Psoas muscle (tissue), 8 donors: ENCODE measurements around the gene CILP2. TPM values are rescaled to one million over a fixed set of nuclear protein-coding genes. Genes with fewer than 3 reads are reported as not detected.

Experiments used
- ATAC-seq, 4 donors: fragments of 200-7000 bp; cut with Tn5 transposase; one replicate each; pipeline ENCODE4 v1.9.1; 2020; ENCODE audit warnings: moderate library complexity in 3 of 4, mild to moderate bottlenecking in 2 of 4
- DNase-seq, 2 donors: peaks; one replicate each; pipeline ENCODE4 v3.0.0-alpha.2; 2020
- H3K27ac ChIP-seq: fragments of 200-600 bp; one replicate; pipeline ENCODE4 v1.8.0; 2022
- H3K27me3 ChIP-seq, 3 donors: fragments of 200-600 bp in 1 of 3; one replicate each; pipeline versions ENCODE4 v1.6.1 to v1.8.0; 2013 to 2022; ENCODE audit warnings: low read length in 2 of 3, mild to moderate bottlenecking in 2 of 3, moderate library complexity in 1 of 3; ENCODE audit not compliant: insufficient read depth in 3 of 3
- H3K36me3 ChIP-seq, 2 donors: fragments of 200-600 bp in 1 of 2; one replicate each; pipeline versions ENCODE4 v1.6.1 to v1.8.0; 2013 to 2022; ENCODE audit warnings: low read depth in 1 of 2, mild to moderate bottlenecking in 1 of 2, moderate library complexity in 1 of 2; ENCODE audit not compliant: insufficient read depth in 1 of 2
- H3K4me1 ChIP-seq: fragments of 200-600 bp; one replicate; pipeline ENCODE4 v1.8.0; 2022
- H3K4me3 ChIP-seq: fragments of 200-600 bp; one replicate; pipeline ENCODE4 v1.8.0; 2022; ENCODE audit warnings: mild to moderate bottlenecking
- H3K9me3 ChIP-seq: fragments of 200-600 bp; one replicate; pipeline ENCODE4 v1.8.0; 2022
- WGBS, 3 donors: extraction: QIAGEN DNeasy Blood & Tissue Kit; methylation state at CpG; one replicate each; pipeline versions ENCODE4 v1.1.6 to v1.1.7; 2013; 5-methylcytosine and 5-hydroxymethylcytosine counted together
- intact Hi-C, 2 donors: fragments of 100-400 bp; cut with DNase I; formaldehyde crosslinking; loops; one replicate each; pipeline versions ENCODE4 v1.11.0 to v1.14.2; 2022
- polyA plus RNA-seq, 3 donors: library from polyadenylated mRNA; stranded (reverse); fragments of 200-250 nt; gene quantifications; one replicate each; pipeline ENCODE4 v1.2.3, GENCODE V29; 2013
- total RNA-seq, 4 donors: library from RNA; stranded (reverse); fragmentation: NEBNext Ultra II Directional in 2 of 4; extraction: Animal tissue kit (Norgen Biotek cat#: 25700) in 2 of 4; gene quantifications; one replicate each; pipeline versions ENCODE4 v1.2.1 to v1.2.4, GENCODE V29; 2021 to 2023
- TF ChIP-seq, protein P1 (sequence below): fragments of 200-600 bp; IDR thresholded peaks from one replicate; pipeline ENCODE4 v1.8.0; 2022; ENCODE audit warnings: antibody characterized with exemption
- donor health status: healthy with polysubstance abuse.
- donor health status: DM: no; HTN: no; CAD: no; lungs with moderate emphysema.
- donor health status: Bipolar disorder and iron deficiency.
- donor health status: healthy.
- donor health status: DM: yes; HTN: yes; CAD: no.
- donor health status: DM: no; HTN: no; CAD: no.
- donor health status: DM: no; HTN: no; CAD: no.
- donor health status: DM: yes; HTN: yes; CAD: no.

CILP2 gene
- total and polyA plus RNA-seq, 7 donors, result 0.03 TPM; not detected in 6

DNA sequence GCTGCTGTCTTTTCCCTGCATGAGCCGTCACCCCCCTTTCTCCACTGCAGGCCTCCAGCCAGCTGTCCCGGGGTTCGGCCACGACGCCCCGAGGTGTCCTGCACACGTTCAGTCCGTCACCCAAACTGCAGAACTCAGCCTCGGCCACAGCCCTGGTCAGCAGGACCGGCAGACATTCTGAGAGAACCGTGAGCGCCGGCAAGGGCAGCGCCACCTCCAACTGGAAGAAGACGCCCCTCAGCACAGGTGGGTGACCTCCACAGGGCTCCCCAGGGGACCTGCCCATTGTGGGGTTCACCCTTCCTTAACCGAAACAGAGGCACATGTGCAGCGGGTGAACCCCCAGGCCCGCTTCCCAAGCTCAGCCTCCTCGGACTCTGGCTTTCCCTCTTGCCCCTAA is 35.8 kb upstream of the CILP2 start:
- H3K4me1 ChIP-seq, result no peaks in the 10 kb centered on the region
- intact Hi-C loops, result no loop called here
- H3K27ac ChIP-seq, result no peak overlapping the region
- no peak overlapping the region for H3K4me3 ChIP-seq
- no peaks in the 10 kb centered on the region for H3K27me3 ChIP-seq
- H3K36me3 ChIP-seq, result peaks cover 14 to 96% of the 10 kb centered on the region in 2 donors
- TF ChIP-seq, protein P1, sequence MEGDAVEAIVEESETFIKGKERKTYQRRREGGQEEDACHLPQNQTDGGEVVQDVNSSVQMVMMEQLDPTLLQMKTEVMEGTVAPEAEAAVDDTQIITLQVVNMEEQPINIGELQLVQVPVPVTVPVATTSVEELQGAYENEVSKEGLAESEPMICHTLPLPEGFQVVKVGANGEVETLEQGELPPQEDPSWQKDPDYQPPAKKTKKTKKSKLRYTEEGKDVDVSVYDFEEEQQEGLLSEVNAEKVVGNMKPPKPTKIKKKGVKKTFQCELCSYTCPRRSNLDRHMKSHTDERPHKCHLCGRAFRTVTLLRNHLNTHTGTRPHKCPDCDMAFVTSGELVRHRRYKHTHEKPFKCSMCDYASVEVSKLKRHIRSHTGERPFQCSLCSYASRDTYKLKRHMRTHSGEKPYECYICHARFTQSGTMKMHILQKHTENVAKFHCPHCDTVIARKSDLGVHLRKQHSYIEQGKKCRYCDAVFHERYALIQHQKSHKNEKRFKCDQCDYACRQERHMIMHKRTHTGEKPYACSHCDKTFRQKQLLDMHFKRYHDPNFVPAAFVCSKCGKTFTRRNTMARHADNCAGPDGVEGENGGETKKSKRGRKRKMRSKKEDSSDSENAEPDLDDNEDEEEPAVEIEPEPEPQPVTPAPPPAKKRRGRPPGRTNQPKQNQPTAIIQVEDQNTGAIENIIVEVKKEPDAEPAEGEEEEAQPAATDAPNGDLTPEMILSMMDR, result no peak
- DNase-seq (no peak), ATAC-seq (no peak)
- no peaks in the 10 kb centered on the region for H3K9me3 ChIP-seq
- WGBS, 3 donors, result 94 to 95% (median 95%) methylated on average over 19 of the region's 19 CpGs

DNA sequence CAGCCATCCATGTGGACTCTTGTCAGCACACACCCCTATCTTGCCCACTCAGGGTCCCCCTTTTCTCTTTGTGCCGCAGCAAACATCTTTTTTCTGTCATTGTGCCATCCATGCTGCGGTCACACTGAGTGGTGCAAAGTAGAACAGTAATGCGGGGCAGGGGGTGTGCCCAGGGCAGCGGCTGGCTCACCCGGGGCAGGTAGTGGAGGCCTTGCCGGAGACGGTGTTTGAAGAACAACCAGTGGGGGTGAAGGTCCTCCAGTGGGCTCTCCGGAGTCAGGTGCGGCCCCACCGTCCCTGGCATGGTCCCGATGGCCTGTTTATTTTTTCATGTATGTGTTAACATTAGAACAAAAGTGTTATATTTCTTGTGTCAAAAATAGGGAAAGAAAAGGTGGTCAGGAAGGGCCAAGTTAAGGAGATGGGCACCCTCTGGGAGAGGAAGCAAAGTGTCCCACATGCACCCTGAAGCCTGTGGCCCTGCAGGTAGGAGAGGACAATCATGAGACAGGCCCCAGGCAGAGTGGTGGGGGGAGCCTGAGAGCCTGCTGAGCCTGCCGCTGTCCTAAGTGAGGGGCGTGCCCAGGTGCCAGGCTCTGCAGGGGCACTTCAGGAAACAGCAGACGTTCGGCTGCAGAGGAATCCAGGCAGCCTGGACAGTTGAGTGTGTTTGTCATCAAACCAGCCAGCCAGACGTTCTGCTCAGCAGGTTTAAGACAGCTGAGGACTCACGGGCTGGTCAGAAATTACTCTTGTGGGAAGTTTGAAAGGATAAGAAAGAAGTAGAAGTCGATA is 35.1 kb upstream of the CILP2 start:
- no peaks in the 10 kb centered on the region for H3K4me1 ChIP-seq
- no peak overlapping the region for H3K4me3 ChIP-seq
- intact Hi-C loops, result no loop called here
- TF ChIP-seq, protein P1, result no peak
- H3K9me3 ChIP-seq, result no peaks in the 10 kb centered on the region
- WGBS, 3 donors, result 84 to 86% (median 85%) methylated on average over 18 of the region's 18 CpGs
- DNase-seq (no peak), ATAC-seq (no peak)
- H3K27ac ChIP-seq, result no peak overlapping the region
- H3K27me3 ChIP-seq, result no peaks in the 10 kb centered on the region
- peaks cover 14 to 95% of the 10 kb centered on the region in 2 donors for H3K36me3 ChIP-seq

DNA sequence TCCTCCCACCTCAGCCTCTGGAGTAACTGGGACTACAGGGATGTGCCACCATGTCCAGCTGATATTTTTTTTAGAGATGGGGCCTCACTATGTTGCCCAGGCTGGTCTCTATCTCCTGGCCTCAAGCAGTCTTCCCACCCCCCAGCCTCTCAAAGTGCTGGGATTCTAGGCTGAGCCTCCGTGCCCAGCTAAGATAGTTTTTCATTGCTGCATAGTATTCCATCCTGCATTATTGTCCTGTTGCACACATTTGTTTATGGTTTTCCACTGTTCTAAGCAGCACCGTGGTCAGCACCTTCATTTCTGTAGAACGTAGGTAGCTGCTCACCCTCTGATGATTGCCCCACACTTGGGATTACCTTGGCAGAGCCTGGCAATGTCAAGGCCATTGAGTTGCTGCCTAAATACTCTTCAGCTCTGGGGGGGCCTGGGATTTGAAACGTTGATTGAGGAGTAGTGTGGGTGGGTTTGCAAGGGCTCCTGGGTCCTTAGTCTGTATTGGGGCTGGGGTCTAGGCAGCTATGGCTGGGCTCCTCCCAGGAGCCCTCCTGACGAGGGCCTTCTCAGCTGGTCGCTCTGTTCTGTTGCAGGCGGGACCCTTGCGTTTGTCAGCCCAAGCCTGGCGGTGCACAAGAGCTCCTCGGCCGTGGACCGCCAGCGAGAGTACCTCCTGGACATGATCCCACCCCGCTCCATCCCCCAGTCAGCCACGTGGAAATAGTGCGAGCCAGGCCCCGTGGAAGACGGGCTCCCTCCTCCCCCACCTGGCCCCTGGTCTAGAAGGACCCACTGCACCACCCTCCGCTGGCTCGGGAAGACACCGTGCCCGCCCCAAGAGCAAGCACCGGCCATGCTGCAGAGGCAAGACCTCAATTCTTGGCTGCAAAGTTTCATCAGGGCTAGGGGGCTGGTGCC is 33.1 kb upstream of the CILP2 start:
- no peak overlapping the region for H3K27ac ChIP-seq
- no peaks in the 10 kb centered on the region for H3K9me3 ChIP-seq
- peaks cover 4 to 75% of the 10 kb centered on the region in 2 donors for H3K36me3 ChIP-seq
- no peaks in the 10 kb centered on the region for H3K4me1 ChIP-seq
- intact Hi-C loops, result no loop called here
- no peaks in the 10 kb centered on the region for H3K27me3 ChIP-seq
- DNase-seq (no peak), ATAC-seq (no peak)
- TF ChIP-seq, protein P1, result no peak
- H3K4me3 ChIP-seq, result no peak overlapping the region
- 89 to 91% (median 89%) methylated on average over 20 to 23 of the region's 23 CpGs for WGBS, 3 donors

DNA sequence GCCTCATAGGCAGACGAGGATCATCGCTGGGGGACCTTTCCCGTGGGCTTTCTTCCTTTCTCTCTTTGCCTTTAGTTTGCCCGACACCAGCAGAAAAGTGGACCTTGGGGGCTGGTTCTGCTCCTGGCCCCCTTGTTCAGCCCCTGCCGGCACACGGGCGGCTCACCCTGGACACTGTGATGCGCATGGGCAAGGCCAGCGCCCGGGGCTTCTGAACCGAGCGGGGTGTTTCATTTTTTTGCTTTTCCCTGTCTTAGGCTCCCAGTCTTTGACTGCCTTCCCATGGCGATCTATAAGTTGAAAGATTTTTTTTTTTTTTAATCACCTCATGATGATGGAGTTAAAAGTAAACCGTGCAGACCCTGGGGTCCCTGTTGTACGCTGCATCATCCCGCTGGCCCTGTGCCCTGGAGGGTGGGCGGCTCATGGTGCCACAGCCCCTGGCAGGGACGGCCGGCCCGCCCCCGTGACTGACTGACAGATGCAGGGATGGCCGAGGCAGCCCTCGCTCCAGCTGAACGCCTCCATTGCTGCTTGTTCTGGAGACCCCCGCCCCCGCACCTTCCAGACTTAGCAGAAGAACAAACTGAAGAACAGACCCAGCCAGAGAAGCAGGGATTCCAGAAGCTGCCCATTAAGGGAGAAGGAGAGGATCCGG is 32.3 kb upstream of the CILP2 start:
- no peak overlapping the region for H3K4me3 ChIP-seq
- intact Hi-C loops, result no loop called here
- no peaks in the 10 kb centered on the region for H3K4me1 ChIP-seq
- no peaks in the 10 kb centered on the region for H3K9me3 ChIP-seq
- H3K36me3 ChIP-seq, result peaks cover 4 to 67% of the 10 kb centered on the region in 2 donors
- ATAC-seq, result no peak
- no peak overlapping the region for H3K27ac ChIP-seq
- DNase-seq, result no peak
- WGBS, 3 donors, result 82 to 87% (median 85%) methylated on average over 27 of the region's 27 CpGs
- H3K27me3 ChIP-seq, result no peaks in the 10 kb centered on the region
- TF ChIP-seq, protein P1, result no peak
